HEK293 (cell line): Measurements from ENCODE around the gene FUT9.

Source experiments
- BCL6B ChIP-seq: fragments of 450-650 bp; formaldehyde crosslinking; IDR thresholded peaks from 2 replicates; pipeline ENCODE4 v1.5.1; 2017; ENCODE audit warnings: missing biosample characterization, missing genetic modification characterization
- ZBTB1 ChIP-seq: fragments of 450-650 bp; formaldehyde crosslinking; IDR thresholded peaks from 2 replicates; pipeline ENCODE4 v1.5.1; 2016; ENCODE audit warnings: missing biosample characterization, missing genetic modification characterization
- ZFP69B ChIP-seq: fragments of 450-650 bp; formaldehyde crosslinking; IDR thresholded peaks from 2 replicates; pipeline ENCODE4 v1.5.1; 2016; ENCODE audit warnings: missing biosample characterization, missing genetic modification characterization
- ZNF133 ChIP-seq: fragments of 450-650 bp; formaldehyde crosslinking; IDR thresholded peaks from 2 replicates; pipeline ENCODE4 v1.5.1; 2016; ENCODE audit warnings: missing biosample characterization, missing genetic modification characterization
- ZNF239 ChIP-seq: fragments of 450-650 bp; formaldehyde crosslinking; IDR thresholded peaks from 2 replicates; pipeline ENCODE4 v1.5.1; 2016; ENCODE audit warnings: missing biosample characterization, missing genetic modification characterization
- ZNF513 ChIP-seq: fragments of 450-650 bp; IDR thresholded peaks from 2 replicates; pipeline ENCODE4 v1.5.1; 2018; ENCODE audit warnings: missing biosample characterization, missing genetic modification characterization
- TF ChIP-seq, protein P1 (sequence below): fragments of 450-650 bp; formaldehyde crosslinking; IDR thresholded peaks from 2 replicates; pipeline ENCODE4 v1.5.1; 2016; ENCODE audit warnings: missing biosample characterization, missing genetic modification characterization
- TF ChIP-seq, protein P2 (sequence below): fragments of 450-650 bp; formaldehyde crosslinking; IDR thresholded peaks from 2 replicates; pipeline ENCODE4; 2016; ENCODE audit warnings: missing biosample characterization, missing genetic modification characterization

DNA sequence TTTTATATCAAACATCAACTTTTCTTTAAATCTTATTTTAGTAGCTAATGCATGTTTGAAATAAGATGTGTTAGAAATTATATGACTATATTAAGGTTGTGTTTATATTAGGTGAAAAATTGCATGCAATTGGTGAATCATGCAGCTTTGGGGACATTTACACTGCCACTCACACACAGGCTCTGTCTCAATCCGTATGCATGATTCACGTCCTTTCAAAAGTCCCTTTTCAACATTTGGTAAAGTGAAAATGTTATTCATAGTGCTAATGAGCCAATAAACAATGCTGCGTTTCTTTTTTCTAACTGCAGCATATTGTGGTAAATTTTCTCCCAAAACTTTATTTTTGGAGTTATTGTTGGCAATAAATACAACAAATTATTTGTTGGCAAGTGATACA lies 198.0 kb downstream of the FUT9 start:
- TF ChIP-seq ZNF239 (tag by site-specific recombination) (no peak), ZBTB1 (tag by site-specific recombination) (no peak), BCL6B (no peak), ZNF133 (tag by site-specific recombination) (no peak), ZNF513 (tag by site-specific recombination) (no peak), ZFP69B (tag by site-specific recombination) (no peak)
- TF ChIP-seq, protein P1, sequence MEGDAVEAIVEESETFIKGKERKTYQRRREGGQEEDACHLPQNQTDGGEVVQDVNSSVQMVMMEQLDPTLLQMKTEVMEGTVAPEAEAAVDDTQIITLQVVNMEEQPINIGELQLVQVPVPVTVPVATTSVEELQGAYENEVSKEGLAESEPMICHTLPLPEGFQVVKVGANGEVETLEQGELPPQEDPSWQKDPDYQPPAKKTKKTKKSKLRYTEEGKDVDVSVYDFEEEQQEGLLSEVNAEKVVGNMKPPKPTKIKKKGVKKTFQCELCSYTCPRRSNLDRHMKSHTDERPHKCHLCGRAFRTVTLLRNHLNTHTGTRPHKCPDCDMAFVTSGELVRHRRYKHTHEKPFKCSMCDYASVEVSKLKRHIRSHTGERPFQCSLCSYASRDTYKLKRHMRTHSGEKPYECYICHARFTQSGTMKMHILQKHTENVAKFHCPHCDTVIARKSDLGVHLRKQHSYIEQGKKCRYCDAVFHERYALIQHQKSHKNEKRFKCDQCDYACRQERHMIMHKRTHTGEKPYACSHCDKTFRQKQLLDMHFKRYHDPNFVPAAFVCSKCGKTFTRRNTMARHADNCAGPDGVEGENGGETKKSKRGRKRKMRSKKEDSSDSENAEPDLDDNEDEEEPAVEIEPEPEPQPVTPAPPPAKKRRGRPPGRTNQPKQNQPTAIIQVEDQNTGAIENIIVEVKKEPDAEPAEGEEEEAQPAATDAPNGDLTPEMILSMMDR (tag by site-specific recombination), result no peak
- TF ChIP-seq, protein P2, sequence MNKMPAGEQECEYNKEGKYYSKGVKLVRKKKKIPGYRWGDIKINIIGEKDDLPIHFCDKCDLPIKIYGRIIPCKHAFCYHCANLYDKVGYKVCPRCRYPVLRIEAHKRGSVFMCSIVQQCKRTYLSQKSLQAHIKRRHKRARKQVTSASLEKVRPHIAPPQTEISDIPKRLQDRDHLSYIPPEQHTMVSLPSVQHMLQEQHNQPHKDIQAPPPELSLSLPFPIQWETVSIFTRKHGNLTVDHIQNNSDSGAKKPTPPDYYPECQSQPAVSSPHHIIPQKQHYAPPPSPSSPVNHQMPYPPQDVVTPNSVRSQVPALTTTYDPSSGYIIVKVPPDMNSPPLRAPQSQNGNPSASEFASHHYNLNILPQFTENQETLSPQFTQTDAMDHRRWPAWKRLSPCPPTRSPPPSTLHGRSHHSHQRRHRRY, result no peak
